ENCODE results near the gene SEPTIN5.
A peak's percentile ranks its signal among the peaks of the same experiment; 100 is the strongest.

SEPTIN5 gene

DNA sequence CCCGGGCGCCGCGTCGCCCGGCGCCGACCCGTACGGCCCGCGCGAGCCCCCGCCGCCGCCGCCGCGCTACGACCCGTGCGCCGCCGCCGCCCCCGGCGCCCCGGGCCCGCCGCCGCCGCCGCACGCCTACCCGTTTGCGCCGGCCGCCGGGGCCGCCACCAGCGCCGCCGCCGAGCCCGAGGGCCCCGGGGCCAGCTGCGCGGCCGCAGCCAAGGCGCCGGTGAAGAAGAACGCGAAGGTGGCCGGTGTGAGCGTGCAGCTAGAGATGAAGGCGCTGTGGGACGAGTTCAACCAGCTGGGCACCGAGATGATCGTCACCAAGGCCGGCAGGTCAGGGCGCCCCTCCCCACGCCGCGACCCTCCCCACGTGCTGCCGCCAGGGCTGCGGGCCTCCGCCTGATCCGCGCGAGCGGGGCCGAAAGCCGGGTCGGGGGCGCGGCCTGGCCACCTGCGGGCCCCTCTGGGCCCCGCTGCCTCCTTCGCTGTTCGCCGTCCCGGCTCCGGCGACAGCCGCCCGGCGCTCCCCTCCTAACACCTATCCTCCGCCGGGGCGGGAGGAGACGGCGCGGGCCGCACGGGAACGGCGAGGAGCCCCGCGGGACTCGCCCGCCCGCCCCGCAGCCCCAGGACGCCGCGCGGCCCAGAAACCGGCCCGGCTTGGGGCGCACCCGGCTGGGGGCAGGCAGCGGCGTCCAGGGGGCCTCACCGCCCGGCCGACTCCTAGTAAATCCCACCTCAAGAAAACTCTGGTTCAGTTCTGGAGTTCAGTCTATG, 46.8 kb downstream of the SEPTIN5 start:
- DNase-seq (ENCODE audit: low read depth): no peak

DNA sequence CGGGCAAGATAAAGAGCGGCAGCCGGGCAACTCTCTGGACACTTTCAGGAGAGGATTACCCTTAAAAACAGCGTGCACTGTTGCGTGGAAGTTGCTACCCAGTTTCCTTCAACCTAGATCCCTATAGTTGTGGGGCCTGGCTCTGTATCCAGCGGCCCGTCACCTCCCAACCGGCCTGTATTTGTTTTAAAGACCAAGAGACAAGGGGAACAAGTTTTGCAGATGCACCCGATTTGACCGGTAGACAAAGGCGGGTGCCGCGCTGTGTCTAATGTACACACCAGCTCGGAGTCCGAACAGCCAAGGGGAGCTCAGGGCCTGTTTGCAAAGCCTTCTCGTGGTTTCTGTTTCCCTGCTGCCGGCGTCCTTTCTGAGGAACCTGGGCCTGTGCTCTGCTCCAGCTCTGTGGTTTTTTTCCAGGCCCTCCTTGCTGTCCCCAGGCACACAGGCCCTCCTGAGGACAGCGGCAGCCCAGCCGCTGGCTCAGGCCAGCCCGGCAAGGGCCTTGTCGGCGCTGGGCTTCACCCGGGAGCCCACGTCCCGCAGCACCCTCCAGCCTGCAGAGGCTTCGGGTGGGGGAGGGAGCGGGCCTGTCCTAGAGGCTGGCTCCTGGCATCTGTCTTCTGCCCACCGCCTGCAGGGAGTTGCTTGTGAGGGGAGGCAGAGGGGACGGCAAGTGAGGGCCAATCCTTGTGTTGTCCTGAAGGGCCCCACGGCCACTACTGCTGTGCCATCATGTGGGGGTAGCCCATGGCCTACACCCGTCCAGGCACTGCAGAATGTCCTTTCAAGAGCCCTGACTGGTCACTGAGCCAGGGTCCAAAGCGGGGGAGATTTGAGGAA, 47.6 kb downstream of the SEPTIN5 start:
- DNase-seq (ENCODE audit: low read depth): no peak

GRCh38 chr22:19762568-19763457, 48.5 kb downstream of the SEPTIN5 start:
- no peak for DNase-seq (ENCODE audit: low read depth)

DNA sequence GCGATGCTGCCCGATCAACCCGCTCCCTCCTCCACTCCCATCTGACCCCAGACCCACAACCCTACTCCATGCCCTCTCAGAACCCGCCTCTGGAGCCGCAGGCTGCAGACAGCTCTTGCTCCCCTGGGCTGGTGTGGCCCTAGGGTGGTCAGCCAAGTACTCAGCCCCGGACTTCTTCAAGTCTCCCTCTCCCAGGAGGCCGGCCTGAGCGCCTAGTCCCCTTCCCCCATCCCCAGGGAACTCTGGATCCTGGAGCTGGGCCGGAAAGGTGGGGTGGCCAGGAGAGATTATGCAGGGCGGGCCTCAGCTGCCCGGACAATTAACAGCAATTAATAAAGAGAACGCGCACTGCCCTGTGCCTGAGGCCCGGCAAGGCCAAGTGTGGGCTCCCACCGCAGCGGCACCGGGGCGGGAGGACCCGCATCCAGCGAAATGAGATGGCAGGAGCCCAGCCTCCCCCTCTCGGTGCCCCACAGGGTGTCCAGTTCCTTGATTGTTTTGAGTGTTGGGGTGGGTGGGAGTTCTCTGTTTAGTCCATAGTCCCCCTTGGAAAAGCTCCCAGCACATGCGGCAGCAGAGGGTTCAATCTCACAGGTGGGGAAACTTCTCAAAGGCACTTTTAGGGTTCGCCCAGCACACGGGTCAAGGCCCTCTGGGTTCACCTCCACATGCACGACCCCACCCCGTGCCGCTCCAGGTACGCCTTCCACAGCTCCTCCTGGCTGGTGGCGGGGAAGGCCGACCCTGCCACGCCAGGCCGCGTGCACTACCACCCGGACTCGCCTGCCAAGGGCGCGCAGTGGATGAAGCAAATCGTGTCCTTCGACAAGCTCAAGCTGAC, 49.4 kb downstream of the SEPTIN5 start:
- no peak for DNase-seq (ENCODE audit: low read depth)

DNA sequence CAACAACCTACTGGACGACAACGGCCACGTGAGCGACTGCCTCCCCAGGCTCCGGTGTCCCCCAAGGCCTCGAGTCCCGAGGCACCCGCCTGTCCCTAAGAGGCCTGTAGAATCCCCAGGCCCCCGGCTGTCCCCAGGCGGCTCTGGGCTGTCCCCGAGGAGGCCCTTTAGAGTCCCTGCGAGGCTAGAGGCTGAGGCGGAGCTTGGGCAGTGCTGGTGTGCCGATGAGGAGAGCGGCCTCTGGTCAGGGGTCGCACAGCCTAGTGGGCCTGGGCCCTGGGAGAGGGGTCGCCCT, 49.9 kb downstream of the SEPTIN5 start:
- no peak for DNase-seq (ENCODE audit: low read depth)

GRCh38 chr22:19764636-19765476, 50.6 kb downstream of the SEPTIN5 start:
- no peak for DNase-seq (ENCODE audit: low read depth)

GRCh38 chr22:19765477-19766239, 51.4 kb downstream of the SEPTIN5 start:
- peak; percentile 10 for DNase-seq (ENCODE audit: low read depth)

DNA sequence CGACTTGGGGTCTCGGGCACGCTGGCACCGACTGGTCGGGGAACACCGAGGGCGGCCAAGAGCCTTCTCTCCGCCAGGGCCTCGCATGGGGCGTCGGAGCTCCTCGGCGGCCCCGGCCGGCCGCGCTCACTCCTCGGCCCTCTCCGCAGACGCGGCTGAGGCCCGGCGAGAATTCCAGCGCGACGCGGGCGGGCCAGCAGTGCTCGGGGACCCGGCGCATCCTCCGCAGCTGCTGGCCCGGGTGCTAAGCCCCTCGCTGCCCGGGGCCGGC, 51.9 kb downstream of the SEPTIN5 start:
- no peak for DNase-seq (ENCODE audit: low read depth)

DNA sequence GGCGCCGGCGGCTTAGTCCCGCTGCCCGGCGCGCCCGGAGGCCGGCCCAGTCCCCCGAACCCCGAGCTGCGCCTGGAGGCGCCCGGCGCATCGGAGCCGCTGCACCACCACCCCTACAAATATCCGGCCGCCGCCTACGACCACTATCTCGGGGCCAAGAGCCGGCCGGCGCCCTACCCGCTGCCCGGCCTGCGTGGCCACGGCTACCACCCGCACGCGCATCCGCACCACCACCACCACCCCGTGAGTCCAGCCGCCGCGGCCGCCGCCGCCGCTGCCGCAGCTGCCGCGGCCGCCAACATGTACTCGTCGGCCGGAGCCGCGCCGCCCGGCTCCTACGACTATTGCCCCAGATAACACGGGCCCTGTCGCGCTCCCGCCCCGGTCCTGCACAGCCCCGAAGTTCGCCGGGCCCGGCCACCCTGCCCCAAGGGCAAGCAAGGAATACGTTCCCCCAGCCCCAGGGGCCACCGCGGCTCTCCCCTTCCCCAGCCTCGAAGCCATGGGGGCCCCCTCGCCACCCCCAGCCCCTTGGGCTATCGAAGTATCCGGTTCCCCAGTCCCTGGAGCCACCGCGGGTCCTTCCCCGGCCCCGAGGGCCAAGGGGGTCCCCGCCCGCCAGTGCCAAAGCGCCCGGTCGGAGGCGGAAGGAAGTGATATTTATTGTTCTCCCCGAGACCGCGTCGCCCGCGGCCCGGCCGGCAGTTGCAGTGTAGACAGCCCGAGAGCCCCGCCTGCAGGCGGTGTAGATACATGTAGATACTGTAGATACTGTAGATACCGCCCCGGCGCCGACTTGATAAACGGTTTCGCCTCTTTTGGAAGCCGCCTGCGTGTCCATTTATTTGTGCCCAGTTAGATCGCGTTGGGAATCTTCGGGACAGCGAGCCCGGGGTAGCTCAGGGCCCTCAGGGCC, 52.5 kb downstream of the SEPTIN5 start:
- no peak for DNase-seq (ENCODE audit: low read depth)

DNA sequence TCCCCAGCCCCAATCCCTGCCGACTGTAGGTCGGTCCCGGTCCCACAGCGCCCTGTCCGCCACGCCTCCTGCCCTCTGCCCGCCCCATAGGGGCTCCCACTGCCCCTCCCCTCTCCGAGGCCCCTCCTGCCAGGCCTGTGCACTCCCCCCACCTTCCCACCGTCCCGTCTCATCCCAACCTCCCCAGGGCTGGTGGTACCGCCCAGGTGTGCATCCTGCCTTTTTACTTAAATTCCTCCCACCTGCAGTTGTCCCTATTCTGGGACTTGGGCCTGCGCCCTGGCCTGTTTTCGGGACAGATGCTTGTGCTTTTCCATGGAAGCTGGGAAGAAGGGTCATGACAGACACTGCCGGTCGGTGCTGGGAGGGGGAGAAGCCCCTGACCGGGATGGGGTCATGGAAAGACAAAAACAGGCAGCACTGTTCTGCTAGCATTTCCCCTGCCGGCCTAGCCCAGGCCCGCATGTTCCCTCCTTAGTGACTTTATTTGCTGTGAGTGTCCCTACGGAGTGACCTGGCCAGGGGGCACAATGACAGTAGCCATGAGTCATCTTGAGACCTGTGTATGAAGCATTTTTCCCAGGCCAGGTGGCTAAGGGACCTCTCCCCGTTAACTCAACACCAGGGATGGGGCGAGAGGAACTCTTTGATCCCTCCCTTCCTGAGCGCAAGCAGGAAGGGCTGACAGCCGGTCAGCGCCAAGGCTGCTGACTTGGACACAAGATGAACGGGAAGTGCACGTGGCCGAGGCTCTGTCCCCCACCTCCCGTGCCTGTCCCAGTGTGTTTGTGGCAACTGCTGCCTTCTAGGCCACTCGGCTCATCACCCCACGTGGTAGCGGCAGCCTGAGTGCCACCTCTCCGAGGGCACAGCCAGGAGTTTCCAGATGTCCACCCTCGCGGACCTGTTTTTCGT, 53.4 kb downstream of the SEPTIN5 start:
- DNase-seq (ENCODE audit: low read depth): no peak

GRCh38 chr22:19769393-19769715, 55.1 kb downstream of the SEPTIN5 start:
- no peak for DNase-seq (ENCODE audit: low read depth)

- no peak for DNase-seq (ENCODE audit: low read depth)
Measured at GRCh38 chr22:19770349-19771220, 56.3 kb downstream of the SEPTIN5 start.

DNA sequence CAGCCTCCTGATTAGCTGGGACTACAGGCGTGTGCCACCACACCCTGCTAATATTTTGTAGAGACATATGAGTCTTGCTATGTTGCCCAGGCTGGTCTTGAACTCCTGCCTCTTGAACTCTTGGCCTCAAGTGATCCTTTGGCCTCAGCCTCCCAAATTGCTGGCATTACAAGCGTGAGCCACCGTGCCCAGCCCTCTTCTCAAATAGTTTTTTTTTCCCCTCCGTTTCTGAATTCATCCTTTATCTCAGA, 58.0 kb downstream of the SEPTIN5 start:
- DNase-seq (ENCODE audit: low read depth): no peak

Data from amniotic epithelial cell (primary cell).